Pancreas (tissue), 10 donors: ENCODE results near the gene PCCA. TPM values are rescaled to one million over a fixed set of nuclear protein-coding genes. Genes with fewer than 3 reads are reported as not detected.

Source experiments
- ATAC-seq, 4 donors: fragments of 200-7000 bp; cut with Tn5 transposase; one replicate each; pipeline versions ENCODE4 v1.8.0 to v1.9.1; 2020; ENCODE audit warnings: mild to moderate bottlenecking in 4 of 4, moderate library complexity in 4 of 4
- DNase-seq, 6 donors: peaks; one replicate each; pipeline ENCODE4 v3.0.0-alpha.2; 2020
- FAIRE-seq: peaks from 2 replicates; lab custom pipeline; 2012; peaks lifted over from hg19 to GRCh38; lab: Jason Lieb, UNC
- H3K27ac ChIP-seq, 4 donors: fragments of 200-600 bp; sonication (generic); 1 replicate in 3 of 4; 2 replicates in 1 of 4; pipeline versions ENCODE4 v1.5.0 to v1.8.0; 2020
- H3K27me3 ChIP-seq, 4 donors: fragments of 200-600 bp; one replicate each; pipeline ENCODE4 v1.8.0; 2021
- H3K36me3 ChIP-seq, 3 donors: fragments of 200-600 bp; sonication (generic) in 1 of 3; one replicate each; pipeline versions ENCODE4 v1.5.0 to v1.8.0; 2020 to 2021
- H3K4me1 ChIP-seq, 3 donors: fragments of 200-600 bp; one replicate each; pipeline ENCODE4 v1.8.0; 2021
- H3K4me3 ChIP-seq, 4 donors: fragments of 200-600 bp; sonication (generic) in 2 of 4; one replicate each; pipeline versions ENCODE4 v1.5.0 to v1.8.0; 2020 to 2021
- H3K9me3 ChIP-seq, 4 donors: fragments of 200-600 bp; one replicate each; pipeline ENCODE4 v1.8.0; 2021
- WGBS, 2 donors: extraction: QIAGEN DNeasy Blood & Tissue Kit; methylation state at CpG; one replicate each; pipeline ENCODE4 v1.1.7; 2013; 5-methylcytosine and 5-hydroxymethylcytosine counted together
- intact Hi-C, 3 donors: fragments of 100-400 bp; cut with DNase I; formaldehyde crosslinking; loops; one replicate each; pipeline versions ENCODE4 v1.11.1 to v1.14.2; 2022
- polyA plus RNA-seq, 2 donors: library from polyadenylated mRNA; stranded (reverse); fragments of 200-250 nt; gene quantifications; one replicate each; pipeline ENCODE4 v1.2.3, GENCODE V29; 2013
- total RNA-seq, 6 donors: library from RNA; stranded (reverse); fragmentation: NEBNext Ultra II Directional in 4 of 6; extraction: Animal tissue kit (Norgen Biotek cat#: 25700) in 4 of 6; gene quantifications; one replicate each; pipeline versions ENCODE4 v1.2.1 to v1.2.4, GENCODE V29; 2021 to 2023
- TF ChIP-seq, protein P1 (sequence below), 4 donors: fragments of 200-600 bp; sonication (generic) in 3 of 4; IDR thresholded peaks; one replicate each; pipeline versions ENCODE4 v1.5.0 to v1.8.0; 2021; ENCODE audit warnings: antibody characterized with exemption in 4 of 4
- donor health status: healthy with polysubstance abuse.
- donor health status: DM: no; HTN: no; CAD: no; lungs with moderate emphysema.
- donor health status: DM: no; HTN: no; CAD: no.
- donor health status: control.
- donor health status: control.
- donor health status: Bipolar disorder and iron deficiency.
- donor health status: DM: yes; HTN: yes; CAD: no.
- donor health status: DM: no; HTN: no; CAD: no.
- donor health status: DM: no; HTN: no; CAD: no.
- donor health status: DM: yes; HTN: yes; CAD: no.

The PCCA gene
- total and polyA plus RNA-seq, 8 donors: 14.2 to 32.1 (median 24.1) TPM

DNA sequence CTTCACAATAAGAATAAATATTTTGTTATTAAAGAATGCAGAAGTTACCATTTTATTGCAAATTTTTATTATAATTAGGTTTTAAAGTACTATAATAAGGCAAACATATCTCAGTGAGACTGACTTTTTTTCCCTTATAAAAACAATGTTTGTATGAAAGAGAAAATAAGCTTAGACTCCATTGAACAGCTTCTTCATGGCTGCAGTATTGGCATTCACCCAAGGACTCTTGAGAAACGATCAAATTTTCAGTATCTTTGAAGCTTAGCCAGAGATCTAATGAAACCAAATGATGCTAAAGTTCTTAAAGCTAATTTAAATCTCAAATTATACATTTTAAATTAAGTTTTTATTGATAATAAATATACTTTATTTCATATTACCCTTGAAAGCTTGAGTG, 371.4 kb downstream of the PCCA start:
- no peaks in the 10 kb centered on the region for H3K27me3 ChIP-seq
- H3K9me3 ChIP-seq: no peaks in the 10 kb centered on the region
- no peaks in the 10 kb centered on the region for H3K36me3 ChIP-seq
- ATAC-seq (no peak), DNase-seq (no peak), FAIRE-seq (no peak)
- H3K27ac ChIP-seq: no peak overlapping the region
- intact Hi-C loops: no loop called here
- H3K4me1 ChIP-seq: no peaks in the 10 kb centered on the region
- no peak overlapping the region for H3K4me3 ChIP-seq
- 28 to 32% methylated on average over 1 of the region's 1 CpG for WGBS, 2 donors
- TF ChIP-seq, protein P1, sequence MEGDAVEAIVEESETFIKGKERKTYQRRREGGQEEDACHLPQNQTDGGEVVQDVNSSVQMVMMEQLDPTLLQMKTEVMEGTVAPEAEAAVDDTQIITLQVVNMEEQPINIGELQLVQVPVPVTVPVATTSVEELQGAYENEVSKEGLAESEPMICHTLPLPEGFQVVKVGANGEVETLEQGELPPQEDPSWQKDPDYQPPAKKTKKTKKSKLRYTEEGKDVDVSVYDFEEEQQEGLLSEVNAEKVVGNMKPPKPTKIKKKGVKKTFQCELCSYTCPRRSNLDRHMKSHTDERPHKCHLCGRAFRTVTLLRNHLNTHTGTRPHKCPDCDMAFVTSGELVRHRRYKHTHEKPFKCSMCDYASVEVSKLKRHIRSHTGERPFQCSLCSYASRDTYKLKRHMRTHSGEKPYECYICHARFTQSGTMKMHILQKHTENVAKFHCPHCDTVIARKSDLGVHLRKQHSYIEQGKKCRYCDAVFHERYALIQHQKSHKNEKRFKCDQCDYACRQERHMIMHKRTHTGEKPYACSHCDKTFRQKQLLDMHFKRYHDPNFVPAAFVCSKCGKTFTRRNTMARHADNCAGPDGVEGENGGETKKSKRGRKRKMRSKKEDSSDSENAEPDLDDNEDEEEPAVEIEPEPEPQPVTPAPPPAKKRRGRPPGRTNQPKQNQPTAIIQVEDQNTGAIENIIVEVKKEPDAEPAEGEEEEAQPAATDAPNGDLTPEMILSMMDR (IDR thresholded peaks at IDR 0.05): no peak

DNA sequence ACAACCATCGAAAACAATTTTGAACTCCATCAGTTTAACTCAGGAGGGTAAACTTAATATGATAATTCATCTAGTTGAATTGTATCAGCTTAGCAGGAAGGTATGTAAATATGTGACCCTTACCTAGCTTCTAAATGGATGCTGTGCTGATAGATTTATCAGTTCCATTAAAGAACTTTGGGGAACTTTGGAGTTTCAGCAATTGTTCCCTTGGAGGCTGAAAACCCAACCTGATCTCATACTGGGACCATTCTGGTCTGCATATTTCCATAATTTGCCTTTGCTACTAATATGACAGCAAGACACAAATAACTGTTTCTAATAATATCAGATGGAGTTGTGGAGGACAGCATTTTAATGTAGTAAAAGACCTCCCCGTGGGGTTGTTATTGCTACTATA, 371.9 kb downstream of the PCCA start:
- Histone ChIP-seq H3K27me3 (no peaks in the 10 kb centered on the region), H3K27ac (no peak overlapping the region), H3K9me3 (no peaks in the 10 kb centered on the region), H3K4me3 (no peak overlapping the region), H3K4me1 (no peaks in the 10 kb centered on the region), H3K36me3 (no peaks in the 10 kb centered on the region)
- FAIRE-seq (no peak), DNase-seq (no peak), ATAC-seq (no peak)
- intact Hi-C loops: no loop called here
- 88 to 95% methylated on average over 2 of the region's 2 CpGs for WGBS, 2 donors
- TF ChIP-seq, protein P1 (IDR thresholded peaks at IDR 0.05): no peak

DNA sequence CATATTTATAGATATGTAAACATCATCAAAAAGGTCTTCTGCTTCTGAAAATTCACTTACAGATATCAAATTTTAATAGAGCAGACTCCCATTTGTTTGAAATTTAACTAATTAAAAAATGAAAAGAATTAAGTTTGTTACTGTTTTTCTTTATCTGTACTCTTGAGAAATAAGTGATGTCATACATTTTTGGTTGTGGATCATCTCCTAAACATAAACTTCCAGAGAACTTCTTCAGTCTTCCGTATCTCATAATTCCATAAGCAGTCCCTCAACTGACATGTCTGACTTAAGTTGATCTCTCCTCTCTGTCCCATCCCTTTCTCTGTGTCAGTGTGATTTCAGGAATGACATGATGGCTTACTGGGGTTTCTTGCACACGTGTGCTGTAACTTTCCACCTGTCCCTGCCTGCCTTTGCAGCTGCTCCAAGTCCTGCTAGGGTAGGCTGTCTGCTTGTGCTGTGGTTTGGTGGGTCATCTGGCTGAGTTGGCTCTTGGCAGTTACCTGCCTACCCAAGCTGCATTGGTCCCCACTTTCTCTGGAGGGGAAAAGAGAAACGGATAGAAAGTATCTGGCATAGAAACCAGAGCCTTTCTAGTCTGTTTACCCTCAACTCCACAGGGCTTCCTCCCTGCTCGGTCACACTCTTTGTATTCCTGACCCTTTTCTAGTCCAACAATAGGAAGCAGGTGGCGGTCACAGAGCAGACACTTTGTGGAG, 372.6 kb downstream of the PCCA start:
- intact Hi-C loops: no loop called here

DNA sequence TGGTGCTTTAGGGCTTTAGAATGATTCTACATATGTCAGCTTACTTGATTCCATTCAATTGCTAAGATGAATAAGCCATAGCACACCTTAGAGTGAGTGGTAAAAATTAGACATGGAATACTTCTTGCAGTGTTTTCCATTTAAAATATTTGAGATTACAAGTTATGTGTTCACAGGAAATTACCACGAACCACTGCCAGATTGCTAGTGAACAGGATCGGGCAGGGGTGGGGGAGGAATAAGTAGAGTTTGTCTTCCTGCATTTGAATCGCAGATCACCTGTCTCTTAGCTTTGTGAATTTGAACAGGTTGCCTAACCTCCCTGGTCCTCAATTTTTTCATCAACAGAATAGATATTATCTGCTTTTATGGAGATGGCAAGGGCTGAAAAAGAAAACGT, 375.1 kb downstream of the PCCA start:
- TF ChIP-seq, protein P1 (IDR thresholded peaks at IDR 0.05): no peak
- intact Hi-C loops: no loop called here
- DNase-seq: no peak
- no peak for ATAC-seq
- no peak for FAIRE-seq
- H3K27me3 ChIP-seq: no peaks in the 10 kb centered on the region
- WGBS, 2 donors: 67 to 70% methylated on average over 4 of the region's 4 CpGs
- H3K36me3 ChIP-seq: no peaks in the 10 kb centered on the region
- H3K4me3 ChIP-seq: no peak overlapping the region
- H3K4me1 ChIP-seq: no peaks in the 10 kb centered on the region
- no peaks in the 10 kb centered on the region for H3K9me3 ChIP-seq
- H3K27ac ChIP-seq: no peak overlapping the region

More for the DNA sequence above, 372.6 kb downstream of the PCCA start:
- DNase-seq (no peak), ATAC-seq (no peak), FAIRE-seq (no peak)
- H3K27me3 ChIP-seq: no peaks in the 10 kb centered on the region
- H3K36me3 ChIP-seq: no peaks in the 10 kb centered on the region
- 78 to 79% methylated on average over 5 of the region's 5 CpGs for WGBS, 2 donors
- H3K9me3 ChIP-seq: no peaks in the 10 kb centered on the region
- no peak overlapping the region for H3K4me3 ChIP-seq
- H3K4me1 ChIP-seq: no peaks in the 10 kb centered on the region
- H3K27ac ChIP-seq: no peak overlapping the region
- TF ChIP-seq, protein P1 (IDR thresholded peaks at IDR 0.05): no peak

GRCh38 chr13:100465558-100465957, 376.7 kb downstream of the PCCA start:
- H3K9me3 ChIP-seq: no peaks in the 10 kb centered on the region
- H3K27ac ChIP-seq: no peak overlapping the region
- H3K4me3 ChIP-seq: no peak overlapping the region
- DNase-seq: no peak
- H3K4me1 ChIP-seq: no peaks in the 10 kb centered on the region
- ATAC-seq: no peak
- TF ChIP-seq, protein P1 (IDR thresholded peaks at IDR 0.05): no peak
- no peaks in the 10 kb centered on the region for H3K27me3 ChIP-seq
- no peaks in the 10 kb centered on the region for H3K36me3 ChIP-seq
- WGBS, 2 donors: 92 to 95% methylated on average over 5 of the region's 5 CpGs
- intact Hi-C loops: no loop called here
- FAIRE-seq: no peak
